ENCODE measurements around the gene ROM1.
"Not testable (repeated sequence)": the region's sequence is repeated elsewhere in the genome, so short reads cannot be mapped to it uniquely, and the experiment has no call there.

The ROM1 gene

DNA sequence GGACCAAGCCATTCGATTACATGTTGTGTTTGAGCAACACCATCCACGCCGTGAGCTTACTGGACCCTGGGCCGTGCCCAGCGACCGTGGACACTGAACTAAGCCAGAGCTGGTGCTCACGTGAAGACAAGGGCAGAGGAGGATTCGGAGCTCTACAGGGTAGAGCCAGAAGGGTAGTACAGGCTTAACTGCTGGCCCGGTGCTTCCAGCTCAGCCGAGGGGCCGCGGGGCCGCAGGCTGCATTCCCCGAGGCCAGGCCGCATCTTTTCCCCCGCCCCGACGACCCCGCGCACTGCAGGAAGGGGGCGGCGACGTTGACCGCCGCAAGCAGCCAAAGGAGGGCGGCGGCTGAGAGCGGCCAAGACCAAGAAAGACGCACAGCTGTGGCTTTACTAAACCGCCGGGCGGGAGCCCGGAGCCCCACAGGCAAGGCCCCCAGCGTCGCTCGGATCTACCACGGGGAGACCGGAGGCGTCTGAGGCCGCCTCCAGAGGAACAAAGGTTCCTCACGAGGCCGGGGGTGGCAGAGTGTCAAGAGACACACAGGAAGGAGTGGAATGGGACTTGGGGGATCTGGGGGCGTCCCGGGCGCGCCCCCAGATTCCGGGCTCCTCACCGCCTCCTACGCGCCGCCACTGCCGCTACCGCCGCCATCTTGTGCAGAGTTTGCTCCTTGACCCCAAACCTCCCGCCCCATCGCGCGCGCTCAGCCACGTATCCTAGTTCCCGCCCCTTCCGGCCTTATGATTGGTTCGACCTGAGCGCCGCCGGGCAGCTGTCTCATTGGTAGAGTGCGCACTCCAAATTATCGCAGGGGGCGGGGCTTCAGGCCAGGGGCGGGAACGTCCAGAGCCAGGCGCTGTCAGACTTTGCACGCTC lies 33.1 kb downstream of the ROM1 start, which contains the start of gene GANAB:
Gene GANAB, minus strand, starts transcription at position 668 of the 879 bp plus-strand sequence. Its CDS starts 14 bp downstream, at position 654.
- peak; percentile 97 for DNase-seq (ENCODE audit: low read depth)
- TF ChIP-seq CTCF (conservative IDR thresholded peaks at IDR 0.05; ENCODE audit: low read length) = no peak
- H3K4me3 ChIP-seq (ENCODE audit: low read length) = peak within 1 kb of the TSS; percentile 75

DNA sequence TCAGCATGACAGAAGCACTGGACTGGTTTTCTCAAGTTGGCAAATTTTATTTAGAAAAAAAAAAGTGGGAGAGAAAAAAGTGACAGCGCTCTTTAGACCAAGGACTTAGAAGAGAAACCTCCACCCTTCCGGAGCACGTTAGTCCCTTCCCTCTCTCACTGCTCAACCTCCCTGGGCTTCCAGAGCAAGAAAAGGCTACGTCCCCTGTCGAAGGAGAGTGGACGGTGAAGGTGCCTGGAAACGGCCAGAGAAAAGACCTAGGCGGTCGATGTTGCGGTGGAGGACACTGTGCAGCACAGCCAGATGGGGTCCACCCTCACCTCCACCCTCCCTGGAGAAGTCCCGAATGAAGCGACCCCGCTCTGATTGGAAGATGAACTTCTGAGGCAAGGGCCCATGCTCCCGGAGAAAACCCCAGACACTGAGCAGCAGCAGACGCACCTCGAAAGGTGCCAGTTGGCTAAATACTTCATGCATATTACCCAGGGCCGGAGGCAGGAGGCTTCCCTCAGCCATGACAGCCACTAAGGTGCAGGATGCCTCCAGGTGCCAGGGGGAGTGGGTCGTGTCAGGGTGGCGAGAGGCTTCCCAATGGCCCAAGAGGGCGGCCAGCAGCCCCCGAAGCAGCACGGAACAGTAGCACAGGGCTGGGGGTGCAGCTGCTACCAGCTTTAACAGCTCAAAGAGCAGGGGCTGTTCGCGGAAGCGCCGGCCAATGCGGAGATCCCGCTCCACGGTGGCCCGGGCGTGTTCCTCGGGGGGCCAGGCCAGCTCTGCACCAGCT lies 34.0 kb downstream of the ROM1 start:
- no peak for DNase-seq (ENCODE audit: low read depth)
- peak overlapping the region; percentile 24; the same call in 1 of the 2 replicates for H3K4me3 ChIP-seq (ENCODE audit: low read length)
- no peak for TF ChIP-seq CTCF (conservative IDR thresholded peaks at IDR 0.05; ENCODE audit: low read length)

- TF ChIP-seq CTCF (conservative IDR thresholded peaks at IDR 0.05; ENCODE audit: low read length) = no peak
- H3K4me3 ChIP-seq (ENCODE audit: low read length) = no peak overlapping the region
- no peak for DNase-seq (ENCODE audit: low read depth)
Measured at GRCh38 chr11:62647609-62648005, 34.5 kb downstream of the ROM1 start.

- no peak for DNase-seq (ENCODE audit: low read depth)
- H3K4me3 ChIP-seq (ENCODE audit: low read length) = no peak overlapping the region
- no peak for TF ChIP-seq CTCF (conservative IDR thresholded peaks at IDR 0.05; ENCODE audit: low read length)
Measured at GRCh38 chr11:62648185-62648966, 35.3 kb downstream of the ROM1 start.

DNA sequence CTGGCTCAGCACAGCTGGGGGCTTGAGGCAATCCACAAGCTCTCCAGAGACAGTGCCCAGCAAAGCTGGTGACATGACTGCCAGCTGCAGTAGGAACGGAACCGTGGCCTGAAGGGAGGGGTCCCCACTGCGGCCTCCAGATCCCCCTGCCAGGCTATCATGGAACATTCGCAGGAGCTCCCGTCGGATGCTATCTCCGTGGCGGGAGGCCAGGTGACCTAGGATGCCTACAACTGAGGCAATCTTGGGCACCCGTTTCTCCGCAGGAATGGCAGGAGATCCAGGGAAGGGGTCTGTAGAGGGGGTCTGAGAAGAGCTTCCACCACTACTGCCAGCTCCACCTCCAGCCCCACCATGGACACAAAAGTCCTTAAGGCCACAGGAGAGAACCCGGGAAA lies 35.9 kb downstream of the ROM1 start:
- TF ChIP-seq CTCF (conservative IDR thresholded peaks at IDR 0.05; ENCODE audit: low read length) = no peak
- no peak overlapping the region for H3K4me3 ChIP-seq (ENCODE audit: low read length)
- no peak for DNase-seq (ENCODE audit: low read depth)

GRCh38 chr11:62649486-62649885 lies 36.4 kb downstream of the ROM1 start:
- no peak overlapping the region for H3K4me3 ChIP-seq (ENCODE audit: low read length)
- no peak for TF ChIP-seq CTCF (conservative IDR thresholded peaks at IDR 0.05; ENCODE audit: low read length)
- no peak for DNase-seq (ENCODE audit: low read depth)

- not testable (repeated sequence) for DNase-seq (ENCODE audit: low read depth); H3K4me3 ChIP-seq (ENCODE audit: low read length)
Measured at GRCh38 chr11:62650283-62650682, 37.2 kb downstream of the ROM1 start.
